Measurements from ENCODE around the gene DDX1.

DDX1 gene

DNA sequence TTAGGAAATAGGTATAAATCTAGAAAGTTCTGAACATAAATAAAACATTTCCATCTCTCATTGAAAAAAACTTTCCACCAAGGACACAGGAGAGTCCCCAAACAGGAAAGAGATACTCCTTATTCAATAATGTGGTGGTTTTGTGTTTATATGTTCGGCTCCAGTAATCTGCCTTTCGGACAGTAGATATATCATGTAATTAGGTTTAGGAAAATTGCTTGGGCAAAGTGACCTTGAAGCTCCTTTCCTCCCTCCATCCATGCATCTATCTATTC, 69.6 kb downstream of the DDX1 start:
- H3K4me1 ChIP-seq (ENCODE audit: control insufficient read depth, insufficient read depth, low read length): no peaks in the 10 kb centered on the region
- H3K27me3 ChIP-seq (ENCODE audit: control insufficient read depth, insufficient read depth, low read length): no peaks in the 10 kb centered on the region
- peaks cover 5% of the 10 kb centered on the region; the same call in 1 of the 2 replicates for H3K9me3 ChIP-seq (ENCODE audit: control insufficient read depth, insufficient read depth, low read depth, low read length)
- no peak overlapping the region for H3K9ac ChIP-seq (ENCODE audit: low read length)
- no peak overlapping the region for H3K4me3 ChIP-seq (ENCODE audit: low read depth, low read length)
- no peak overlapping the region for H3K27ac ChIP-seq (ENCODE audit: low read depth, low read length)
- no peaks in the 10 kb centered on the region for H3K36me3 ChIP-seq (ENCODE audit: control insufficient read depth, insufficient read depth, low read length)

DNA sequence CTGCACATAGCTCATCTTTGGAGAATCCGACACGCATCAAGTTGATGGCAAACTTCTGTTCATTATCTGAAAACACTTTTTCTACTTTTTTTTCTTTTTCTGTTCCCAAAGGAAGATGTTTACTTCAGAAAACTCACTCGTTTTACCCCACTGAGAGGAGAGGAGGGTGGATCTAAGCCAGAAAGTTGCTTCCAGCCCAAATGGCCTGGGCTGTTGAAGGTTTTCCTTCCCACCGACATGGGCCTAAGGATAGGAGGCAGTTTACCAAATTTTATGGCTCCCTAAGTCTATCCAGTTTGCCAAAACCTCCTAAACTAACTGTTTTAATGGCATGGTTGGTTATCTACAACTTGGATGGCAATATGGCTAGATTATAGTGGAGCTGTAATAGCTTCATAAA, 70.4 kb downstream of the DDX1 start:
- Histone ChIP-seq H3K4me3 (ENCODE audit: low read depth, low read length) (no peak overlapping the region), H3K36me3 (ENCODE audit: control insufficient read depth, insufficient read depth, low read length) (no peaks in the 10 kb centered on the region), H3K9ac (ENCODE audit: low read length) (no peak overlapping the region), H3K4me1 (ENCODE audit: control insufficient read depth, insufficient read depth, low read length) (no peaks in the 10 kb centered on the region), H3K27me3 (ENCODE audit: control insufficient read depth, insufficient read depth, low read length) (no peaks in the 10 kb centered on the region), H3K9me3 (ENCODE audit: control insufficient read depth, insufficient read depth, low read depth, low read length) (peaks cover 5% of the 10 kb centered on the region; the same call in 1 of the 2 replicates), H3K27ac (ENCODE audit: low read depth, low read length) (no peak overlapping the region)

DNA sequence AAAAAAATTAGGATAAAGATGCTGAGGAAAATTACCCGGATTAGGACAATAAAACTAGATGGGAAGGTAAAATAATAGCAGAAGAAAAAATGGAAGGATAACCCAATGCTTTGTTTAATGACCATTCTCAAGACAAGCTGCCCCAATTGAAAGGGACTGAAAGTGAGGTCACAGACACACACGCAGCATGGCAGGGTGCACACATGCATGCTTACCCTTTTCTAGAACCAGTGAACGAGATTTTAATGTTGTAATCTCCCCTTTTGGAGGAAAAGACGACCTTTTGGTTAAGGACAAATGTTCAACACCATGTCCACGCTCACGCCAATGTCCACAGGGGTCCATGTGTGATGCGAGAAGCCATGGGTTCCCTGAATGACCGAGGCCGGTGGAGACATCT, 70.9 kb downstream of the DDX1 start:
- Histone ChIP-seq H3K4me1 (ENCODE audit: control insufficient read depth, insufficient read depth, low read length) (no peaks in the 10 kb centered on the region), H3K9ac (ENCODE audit: low read length) (no peak overlapping the region), H3K4me3 (ENCODE audit: low read depth, low read length) (no peak overlapping the region), H3K27ac (ENCODE audit: low read depth, low read length) (no peak overlapping the region), H3K9me3 (ENCODE audit: control insufficient read depth, insufficient read depth, low read depth, low read length) (peaks cover 5% of the 10 kb centered on the region; the same call in 1 of the 2 replicates), H3K36me3 (ENCODE audit: control insufficient read depth, insufficient read depth, low read length) (no peaks in the 10 kb centered on the region), H3K27me3 (ENCODE audit: control insufficient read depth, insufficient read depth, low read length) (no peaks in the 10 kb centered on the region)

GRCh38 chr2:15663802-15664201, 72.1 kb downstream of the DDX1 start:
- no peak overlapping the region for H3K27ac ChIP-seq (ENCODE audit: low read depth, low read length)
- H3K27me3 ChIP-seq (ENCODE audit: control insufficient read depth, insufficient read depth, low read length): no peaks in the 10 kb centered on the region

DNA sequence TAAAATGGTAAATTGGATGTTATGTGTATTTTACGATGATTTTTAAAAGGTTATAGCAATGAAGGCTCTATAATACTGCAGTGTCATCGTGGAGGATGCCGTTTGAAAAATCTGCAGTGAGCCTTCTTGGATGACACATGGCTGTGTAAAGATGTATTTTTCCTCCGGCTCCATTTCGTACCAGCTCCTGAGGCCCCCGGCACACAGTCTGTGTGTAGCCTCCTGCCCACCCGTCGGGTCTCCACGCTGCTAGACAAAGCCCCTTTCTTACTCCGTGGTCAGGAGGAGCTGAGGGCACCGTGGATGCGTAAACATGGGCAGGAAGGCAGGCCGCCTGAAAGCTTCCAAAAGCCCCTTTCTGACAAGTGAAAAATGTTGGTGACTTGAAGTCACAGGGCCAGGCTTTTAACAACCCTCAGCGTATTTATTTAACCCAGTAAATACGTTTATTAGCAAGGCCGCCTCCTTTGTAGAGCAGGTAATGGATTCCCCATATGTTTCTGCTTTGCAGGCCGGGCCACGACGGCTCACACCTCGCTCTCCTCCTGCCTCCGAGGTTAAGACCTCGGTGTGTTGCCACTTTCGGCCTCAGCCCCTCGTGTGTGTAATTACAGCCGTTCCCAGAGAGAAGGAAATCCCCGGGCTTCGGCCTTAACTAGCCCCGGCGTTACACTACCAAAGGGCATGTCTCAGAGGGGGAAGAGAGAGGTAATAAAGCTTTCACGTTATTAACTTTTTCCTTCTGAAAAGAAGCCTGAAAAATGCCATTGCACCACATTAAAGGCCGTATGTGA, 72.8 kb downstream of the DDX1 start:
- Histone ChIP-seq H3K27me3 (ENCODE audit: control insufficient read depth, insufficient read depth, low read length) (no peaks in the 10 kb centered on the region), H3K4me1 (ENCODE audit: control insufficient read depth, insufficient read depth, low read length) (no peaks in the 10 kb centered on the region; the same call in 1 of the 2 replicates), H3K36me3 (ENCODE audit: control insufficient read depth, insufficient read depth, low read length) (no peaks in the 10 kb centered on the region), H3K27ac (ENCODE audit: low read depth, low read length) (no peak overlapping the region), H3K9ac (ENCODE audit: low read length) (no peak overlapping the region), H3K9me3 (ENCODE audit: control insufficient read depth, insufficient read depth, low read depth, low read length) (peaks cover 5% of the 10 kb centered on the region; the same call in 1 of the 2 replicates), H3K4me3 (ENCODE audit: low read depth, low read length) (no peak overlapping the region)

More at GRCh38 chr2:15663802-15664201, 72.1 kb downstream of the DDX1 start:
- no peaks in the 10 kb centered on the region; the same call in 1 of the 2 replicates for H3K4me1 ChIP-seq (ENCODE audit: control insufficient read depth, insufficient read depth, low read length)
- H3K4me3 ChIP-seq (ENCODE audit: low read depth, low read length): no peak overlapping the region
- no peaks in the 10 kb centered on the region for H3K36me3 ChIP-seq (ENCODE audit: control insufficient read depth, insufficient read depth, low read length)
- peaks cover 5% of the 10 kb centered on the region; the same call in 1 of the 2 replicates for H3K9me3 ChIP-seq (ENCODE audit: control insufficient read depth, insufficient read depth, low read depth, low read length)
- no peak overlapping the region for H3K9ac ChIP-seq (ENCODE audit: low read length)

GRCh38 chr2:15665067-15665942, 73.6 kb downstream of the DDX1 start:
- Histone ChIP-seq H3K36me3 (ENCODE audit: control insufficient read depth, insufficient read depth, low read length) (no peaks in the 10 kb centered on the region), H3K4me3 (ENCODE audit: low read depth, low read length) (no peak overlapping the region), H3K9ac (ENCODE audit: low read length) (no peak overlapping the region), H3K9me3 (ENCODE audit: control insufficient read depth, insufficient read depth, low read depth, low read length) (peaks cover 5% of the 10 kb centered on the region; the same call in 1 of the 2 replicates), H3K27me3 (ENCODE audit: control insufficient read depth, insufficient read depth, low read length) (no peaks in the 10 kb centered on the region), H3K4me1 (ENCODE audit: control insufficient read depth, insufficient read depth, low read length) (no peaks in the 10 kb centered on the region; the same call in 1 of the 2 replicates), H3K27ac (ENCODE audit: low read depth, low read length) (no peak overlapping the region)

DNA sequence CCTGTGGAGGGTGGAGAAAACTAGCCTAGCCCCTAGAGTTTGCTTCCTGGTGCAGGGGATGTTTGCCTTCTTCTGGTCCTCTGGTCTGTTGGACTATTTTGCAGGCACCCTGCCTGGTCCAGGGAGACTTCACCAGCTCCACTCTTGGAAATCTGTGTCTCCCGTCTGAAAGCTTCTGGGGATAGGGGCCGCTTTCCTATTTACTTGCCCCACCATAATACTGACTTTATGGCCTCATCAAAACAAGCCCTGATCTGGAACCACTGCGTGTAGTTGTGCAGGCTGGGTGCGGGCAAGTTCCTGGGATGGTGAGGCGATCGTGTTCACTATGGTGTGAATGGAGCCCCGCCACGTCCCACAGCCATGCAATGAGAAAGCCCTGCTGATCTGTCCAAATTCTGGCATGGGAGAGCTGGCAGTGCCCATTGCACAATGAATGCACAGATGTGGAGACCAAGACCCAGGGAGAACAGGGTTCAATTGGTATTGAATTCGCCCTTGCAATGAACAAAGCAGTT, 74.3 kb downstream of the DDX1 start:
- H3K27me3 ChIP-seq (ENCODE audit: control insufficient read depth, insufficient read depth, low read length): no peaks in the 10 kb centered on the region
- H3K27ac ChIP-seq (ENCODE audit: low read depth, low read length): no peak overlapping the region
- H3K9me3 ChIP-seq (ENCODE audit: control insufficient read depth, insufficient read depth, low read depth, low read length): peaks cover 5% of the 10 kb centered on the region; the same call in 1 of the 2 replicates
- H3K4me3 ChIP-seq (ENCODE audit: low read depth, low read length): no peak overlapping the region
- no peaks in the 10 kb centered on the region; the same call in 1 of the 2 replicates for H3K4me1 ChIP-seq (ENCODE audit: control insufficient read depth, insufficient read depth, low read length)
- no peaks in the 10 kb centered on the region for H3K36me3 ChIP-seq (ENCODE audit: control insufficient read depth, insufficient read depth, low read length)
- H3K9ac ChIP-seq (ENCODE audit: low read length): no peak overlapping the region

DNA sequence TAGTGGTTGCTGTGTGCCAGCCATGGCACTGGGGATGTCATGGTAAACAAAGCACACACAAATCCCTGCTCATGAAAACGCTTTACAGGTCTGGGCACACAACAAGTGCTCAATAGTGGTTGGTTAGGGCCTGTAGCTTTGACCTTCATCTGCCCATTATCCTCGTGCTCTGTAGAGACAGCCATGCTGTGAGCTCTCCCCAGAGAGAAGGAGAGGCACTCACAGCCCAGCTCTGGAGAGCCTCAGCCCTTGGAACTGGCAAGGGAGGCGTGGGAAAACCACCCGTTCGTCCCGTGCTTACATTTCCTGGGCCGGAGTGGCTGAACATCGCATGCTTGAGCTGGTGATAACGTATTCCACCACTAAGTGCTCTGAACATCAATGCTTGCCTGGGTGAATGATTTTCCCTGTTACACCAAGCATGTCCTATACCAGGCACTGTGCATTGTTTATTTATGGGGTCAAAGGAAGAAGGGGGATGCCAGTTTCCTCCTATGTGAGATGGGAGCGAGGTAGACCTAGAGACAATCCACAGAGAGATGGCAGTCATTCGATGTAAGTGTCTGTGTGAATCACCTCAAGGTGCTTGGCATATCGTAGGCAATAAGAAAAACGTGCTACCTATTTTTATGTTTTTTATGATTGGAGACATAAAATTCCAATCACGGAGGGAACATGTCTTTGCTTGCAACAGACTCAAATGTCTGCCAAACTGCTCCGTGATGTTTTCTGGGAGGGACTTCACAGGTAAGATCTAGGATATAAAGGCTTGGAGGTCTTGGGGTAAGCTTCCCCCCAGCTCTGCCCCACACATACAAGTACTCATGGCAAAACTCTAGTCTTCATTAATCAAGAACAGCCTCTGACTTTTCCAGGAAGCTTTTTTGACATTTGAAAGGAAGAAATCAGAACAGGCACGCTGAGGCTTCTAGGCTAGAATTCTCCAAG, 75.5 kb downstream of the DDX1 start:
- no peaks in the 10 kb centered on the region for H3K36me3 ChIP-seq (ENCODE audit: control insufficient read depth, insufficient read depth, low read length)
- no peak overlapping the region for H3K27ac ChIP-seq (ENCODE audit: low read depth, low read length)
- no peak overlapping the region for H3K4me3 ChIP-seq (ENCODE audit: low read depth, low read length)
- H3K4me1 ChIP-seq (ENCODE audit: control insufficient read depth, insufficient read depth, low read length): no peaks in the 10 kb centered on the region; the same call in 1 of the 2 replicates
- H3K9me3 ChIP-seq (ENCODE audit: control insufficient read depth, insufficient read depth, low read depth, low read length): peaks cover 5% of the 10 kb centered on the region; the same call in 1 of the 2 replicates
- H3K9ac ChIP-seq (ENCODE audit: low read length): no peak overlapping the region
- H3K27me3 ChIP-seq (ENCODE audit: control insufficient read depth, insufficient read depth, low read length): no peaks in the 10 kb centered on the region

DNA sequence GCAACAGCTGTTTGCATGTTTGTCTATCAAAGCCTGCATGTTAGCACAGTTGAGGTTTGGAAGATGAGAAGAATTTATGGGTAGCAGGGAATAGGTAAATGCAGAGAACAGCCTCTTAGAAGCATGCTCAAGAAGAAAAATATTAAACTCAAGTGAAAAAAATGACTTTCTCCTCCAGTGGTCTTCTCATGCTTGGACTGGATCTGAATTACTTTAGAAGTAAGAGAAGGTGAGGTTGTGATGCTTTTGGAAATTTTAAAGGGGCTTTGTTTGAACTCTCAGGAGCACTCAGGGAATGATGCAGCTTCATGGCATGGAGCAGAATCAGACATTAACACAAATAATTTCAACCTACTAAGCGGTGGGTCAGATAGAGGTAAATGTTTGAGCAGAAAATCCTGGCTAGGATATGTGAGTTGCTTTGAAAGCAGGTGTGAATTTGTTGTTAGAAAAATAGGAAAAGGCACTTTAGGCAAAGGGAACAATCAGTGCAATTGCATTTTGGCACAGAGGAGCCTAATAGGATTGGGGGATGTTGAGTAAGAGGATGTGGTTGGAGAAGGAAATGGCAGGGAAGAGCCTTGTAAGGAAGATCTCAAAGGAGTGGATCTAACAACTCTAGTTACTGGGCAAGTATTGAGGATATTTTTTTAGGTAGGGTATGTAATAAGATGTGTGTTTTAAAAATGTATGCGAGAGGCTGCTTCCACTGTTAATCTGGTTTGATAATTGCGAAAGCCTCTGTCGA, 76.3 kb downstream of the DDX1 start:
- Histone ChIP-seq H3K36me3 (ENCODE audit: control insufficient read depth, insufficient read depth, low read length) (no peaks in the 10 kb centered on the region), H3K27ac (ENCODE audit: low read depth, low read length) (no peak overlapping the region), H3K4me3 (ENCODE audit: low read depth, low read length) (no peak overlapping the region), H3K4me1 (ENCODE audit: control insufficient read depth, insufficient read depth, low read length) (no peaks in the 10 kb centered on the region; the same call in 1 of the 2 replicates), H3K27me3 (ENCODE audit: control insufficient read depth, insufficient read depth, low read length) (no peaks in the 10 kb centered on the region), H3K9me3 (ENCODE audit: control insufficient read depth, insufficient read depth, low read depth, low read length) (peaks cover 5% of the 10 kb centered on the region), H3K9ac (ENCODE audit: low read length) (no peak overlapping the region)

Measured in HUES6 (cell line).